Measurements from ENCODE around the gene KRT7.

KRT7 gene

DNA sequence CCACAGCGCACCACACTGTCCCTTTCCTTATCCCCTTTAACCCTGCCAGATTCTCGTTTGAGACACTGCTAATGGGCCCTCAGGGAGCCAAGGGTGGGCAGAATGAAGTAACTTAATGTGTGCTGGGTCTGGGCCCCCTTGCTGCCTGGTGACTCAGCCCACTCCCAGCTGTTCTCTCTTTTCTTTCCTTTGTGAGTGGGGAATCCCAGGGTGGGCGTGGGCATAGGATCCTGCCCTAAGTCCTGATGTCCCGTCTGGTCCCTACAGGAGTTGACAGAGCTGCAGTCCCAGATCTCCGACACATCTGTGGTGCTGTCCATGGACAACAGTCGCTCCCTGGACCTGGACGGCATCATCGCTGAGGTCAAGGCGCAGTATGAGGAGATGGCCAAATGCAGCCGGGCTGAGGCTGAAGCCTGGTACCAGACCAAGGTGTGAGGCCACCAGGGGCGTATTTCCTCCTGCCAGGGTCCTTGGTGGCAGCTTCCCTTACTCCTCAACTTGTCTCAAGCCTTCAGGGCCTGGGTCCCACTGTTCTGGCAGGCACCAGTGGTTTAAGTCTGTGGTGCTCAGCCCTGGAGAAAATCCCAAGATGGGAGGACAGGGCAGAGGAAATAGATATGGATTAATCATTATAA, 8.3 kb downstream of the KRT7 start:
- TF ChIP-seq CTCF (IDR thresholded peaks at IDR 0.05; ENCODE audit: low read length, missing control alignments): no peak
- no peak overlapping the region for H3K4me3 ChIP-seq (replicated peaks; ENCODE audit: low read depth, low read length)
- no peak for DNase-seq (ENCODE audit: low read depth)

GRCh38 chr12:52242442-52243258, 9.6 kb downstream of the KRT7 start:
- DNase-seq (ENCODE audit: low read depth): no peak
- no peak overlapping the region for H3K4me3 ChIP-seq (replicated peaks; ENCODE audit: low read depth, low read length)
- TF ChIP-seq CTCF (IDR thresholded peaks at IDR 0.05; ENCODE audit: low read length, missing control alignments): no peak

- no peak for TF ChIP-seq CTCF (IDR thresholded peaks at IDR 0.05; ENCODE audit: low read length, missing control alignments)
- no peak overlapping the region for H3K4me3 ChIP-seq (replicated peaks; ENCODE audit: low read depth, low read length)
- DNase-seq (ENCODE audit: low read depth): no peak
Observed at GRCh38 chr12:52243259-52243855, 10.3 kb downstream of the KRT7 start.

GRCh38 chr12:52243856-52244614, 11.0 kb downstream of the KRT7 start:
- no peak overlapping the region for H3K4me3 ChIP-seq (replicated peaks; ENCODE audit: low read depth, low read length)
- DNase-seq (ENCODE audit: low read depth): peak; percentile 89
- no peak for TF ChIP-seq CTCF (IDR thresholded peaks at IDR 0.05; ENCODE audit: low read length, missing control alignments)

GRCh38 chr12:52244615-52244994, 11.6 kb downstream of the KRT7 start:
- no peak for TF ChIP-seq CTCF (IDR thresholded peaks at IDR 0.05; ENCODE audit: low read length, missing control alignments)
- no peak overlapping the region for H3K4me3 ChIP-seq (replicated peaks; ENCODE audit: low read depth, low read length)
- no peak for DNase-seq (ENCODE audit: low read depth)

DNA sequence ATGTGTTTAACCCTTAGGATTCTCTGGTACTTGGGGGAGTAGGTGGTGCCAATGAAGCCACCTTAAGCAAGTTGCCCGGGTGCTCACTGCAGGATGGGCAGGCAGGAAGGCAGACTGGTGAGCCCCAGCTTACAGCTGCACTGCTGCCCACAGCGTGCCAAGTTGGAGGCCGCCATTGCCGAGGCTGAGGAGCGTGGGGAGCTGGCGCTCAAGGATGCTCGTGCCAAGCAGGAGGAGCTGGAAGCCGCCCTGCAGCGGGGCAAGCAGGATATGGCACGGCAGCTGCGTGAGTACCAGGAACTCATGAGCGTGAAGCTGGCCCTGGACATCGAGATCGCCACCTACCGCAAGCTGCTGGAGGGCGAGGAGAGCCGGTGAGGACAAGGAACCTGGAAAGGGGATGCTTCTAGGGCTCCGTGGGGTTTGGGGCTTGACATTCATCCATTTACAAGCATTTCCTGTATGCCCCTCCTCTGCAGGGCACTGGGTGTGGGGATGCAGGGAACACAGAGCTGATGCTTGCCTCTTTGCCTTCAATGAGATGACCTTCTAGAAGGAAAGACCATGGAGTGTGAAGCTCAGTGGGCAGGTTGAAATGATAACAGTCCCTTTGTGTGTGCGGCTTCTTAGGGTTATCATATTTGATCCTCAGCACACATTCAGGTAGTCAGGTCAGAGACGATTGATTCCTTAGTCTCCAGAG, 12.4 kb downstream of the KRT7 start:
- no peak for TF ChIP-seq CTCF (IDR thresholded peaks at IDR 0.05; ENCODE audit: low read length, missing control alignments)
- no peak overlapping the region for H3K4me3 ChIP-seq (replicated peaks; ENCODE audit: low read depth, low read length)

More for the DNA sequence above, 12.4 kb downstream of the KRT7 start:
- DNase-seq (ENCODE audit: low read depth): no peak
